HG03521 (cell line): Measurements from ENCODE around the gene SLC9A7.
"Not testable (repeated sequence)": the region's sequence is repeated elsewhere in the genome, so short reads cannot be mapped to it uniquely, and the experiment has no call there.

Experiments used
- ATAC-seq: cut with Tn5 transposase; IDR thresholded peaks from one replicate; pipeline ENCODE4 v1.9.1; 2021; ENCODE audit warnings: mild to moderate bottlenecking, moderate library complexity; ENCODE audit not compliant: unreplicated experiment

SLC9A7 gene

DNA sequence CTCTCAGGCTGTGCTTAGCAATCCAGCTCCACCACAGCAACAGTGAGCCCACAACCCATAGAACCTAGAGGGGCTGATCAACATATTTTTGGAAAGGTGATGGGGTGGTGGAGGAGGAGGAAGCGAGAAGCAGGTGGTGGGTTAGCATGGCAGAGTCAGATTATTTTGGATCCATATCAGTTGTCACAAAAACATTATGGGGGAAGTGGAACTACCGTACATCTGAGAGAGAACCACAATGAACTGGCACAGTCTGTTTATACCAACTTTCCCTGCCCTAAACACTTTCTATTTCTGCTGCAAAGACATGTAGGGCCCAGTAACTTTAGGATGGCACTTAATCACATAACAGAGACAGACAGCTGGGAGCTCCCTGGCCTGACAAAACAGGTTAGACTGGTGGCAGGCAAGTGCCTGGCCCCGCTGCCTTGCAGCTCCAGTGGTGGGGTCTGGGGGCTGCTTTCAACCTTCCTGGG, 4.3 kb downstream of the SLC9A7 start:
- no peak for ATAC-seq

DNA sequence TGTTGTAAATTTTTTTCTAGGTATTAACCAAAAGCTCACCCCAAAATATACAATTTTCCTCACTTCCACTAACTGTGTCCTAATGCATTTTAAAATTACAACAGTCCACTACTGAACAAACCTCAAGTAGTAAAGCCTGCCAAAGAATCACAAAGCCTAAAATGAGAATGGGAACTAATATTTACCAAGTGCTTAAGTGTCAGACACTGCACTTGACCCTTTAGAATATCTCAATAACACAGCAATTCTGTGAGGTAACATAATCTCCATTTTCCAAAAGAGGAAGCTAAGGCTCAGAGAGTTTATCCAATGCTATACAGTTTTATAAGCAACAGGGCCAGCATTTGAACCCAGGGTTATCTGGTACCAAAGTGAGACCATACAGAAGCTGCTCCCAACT, 4.9 kb downstream of the SLC9A7 start:
- no peak for ATAC-seq

DNA sequence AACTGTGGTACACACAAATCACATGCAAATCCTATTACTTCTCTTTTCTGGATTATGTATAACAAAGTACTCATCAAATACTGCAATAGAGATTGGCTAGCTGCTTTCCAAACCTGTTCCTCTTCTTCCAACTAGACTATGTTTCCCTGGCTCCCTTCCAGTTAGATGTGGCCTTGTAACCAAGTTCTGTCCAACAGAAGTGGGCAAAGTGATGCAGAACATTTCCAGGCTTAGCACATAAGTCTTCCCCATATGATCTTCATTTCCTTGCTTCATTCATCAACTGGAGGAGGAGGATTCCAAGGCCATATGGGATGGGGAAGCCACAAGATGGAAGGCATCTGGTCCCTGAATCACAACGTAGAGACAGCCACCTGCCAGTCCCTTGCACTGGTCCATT, 8.0 kb downstream of the SLC9A7 start:
- no peak for ATAC-seq

DNA sequence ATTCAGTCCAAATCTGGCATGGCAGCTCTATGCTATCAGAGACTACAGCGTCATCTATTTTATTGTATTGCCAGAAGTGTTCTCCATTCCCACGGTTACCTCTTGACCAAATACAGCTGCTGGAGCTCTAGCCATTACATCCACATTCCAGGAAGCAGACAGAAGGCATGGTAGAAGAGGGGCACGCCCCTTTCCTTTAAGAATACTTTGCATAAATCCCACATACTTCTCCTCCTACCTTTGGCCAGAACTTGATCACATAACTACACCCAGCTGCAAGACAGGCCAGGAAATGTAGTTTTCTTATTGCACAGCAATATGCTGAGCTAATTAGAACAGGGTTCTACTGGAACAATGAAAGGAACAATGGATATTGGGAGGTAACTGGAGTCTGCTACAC, 14.9 kb downstream of the SLC9A7 start:
- ATAC-seq, result no peak

DNA sequence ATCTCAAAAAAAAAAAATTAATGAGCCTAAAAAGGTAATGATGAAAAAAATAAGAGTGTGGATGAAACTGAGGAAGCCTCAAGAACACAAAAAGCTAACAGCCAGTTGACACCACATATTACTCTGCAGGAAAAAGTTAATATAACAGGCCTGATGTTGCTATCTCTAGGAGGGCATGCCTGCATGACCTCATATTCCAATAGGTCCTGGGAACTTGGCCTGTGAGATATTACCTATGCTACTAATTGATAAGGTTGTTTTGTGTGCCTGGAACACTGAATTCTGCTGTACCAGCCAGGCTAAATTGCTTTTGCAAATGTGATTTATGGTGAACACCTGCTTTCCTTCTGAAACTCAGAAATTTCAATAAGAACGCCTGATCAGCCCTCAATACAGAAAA, 15.9 kb downstream of the SLC9A7 start:
- ATAC-seq, result no peak

DNA sequence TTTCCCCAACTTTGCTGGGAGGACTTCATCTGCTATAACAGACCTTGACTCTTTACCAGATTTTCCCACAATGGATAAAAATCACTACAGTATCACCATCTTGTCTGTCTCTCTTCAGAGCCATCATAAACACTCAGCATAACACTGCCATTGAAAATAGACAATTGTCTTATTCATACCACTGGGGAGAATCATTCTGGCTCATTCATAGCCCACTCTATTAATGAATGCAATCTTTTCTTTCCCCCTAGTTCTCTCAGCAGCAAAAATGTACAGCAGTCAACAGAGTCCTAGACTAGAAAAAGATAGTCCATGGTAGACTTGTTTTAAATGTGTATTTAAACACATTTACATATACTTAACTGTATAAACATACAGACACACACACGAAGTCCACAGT, 19.2 kb downstream of the SLC9A7 start:
- no peak for ATAC-seq

DNA sequence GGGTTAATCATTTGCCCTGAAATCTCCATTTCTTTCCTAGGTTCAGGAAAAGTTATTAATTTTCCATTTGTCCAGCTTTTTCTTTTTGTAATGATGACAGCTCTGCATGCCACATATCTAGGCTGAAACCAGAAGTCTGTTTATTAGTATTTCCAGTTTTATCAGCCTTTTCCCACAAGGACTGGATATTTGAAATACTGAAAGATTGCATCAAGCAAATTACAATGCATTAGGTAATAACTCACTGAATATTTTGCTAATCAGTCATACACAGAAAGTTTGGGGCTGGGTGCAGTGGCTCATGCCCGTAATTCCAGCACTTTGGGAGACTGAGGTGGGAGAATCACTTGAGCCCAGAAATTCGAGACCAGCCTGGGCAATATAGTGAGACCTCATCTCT, 21.5 kb downstream of the SLC9A7 start:
- no peak for ATAC-seq

DNA sequence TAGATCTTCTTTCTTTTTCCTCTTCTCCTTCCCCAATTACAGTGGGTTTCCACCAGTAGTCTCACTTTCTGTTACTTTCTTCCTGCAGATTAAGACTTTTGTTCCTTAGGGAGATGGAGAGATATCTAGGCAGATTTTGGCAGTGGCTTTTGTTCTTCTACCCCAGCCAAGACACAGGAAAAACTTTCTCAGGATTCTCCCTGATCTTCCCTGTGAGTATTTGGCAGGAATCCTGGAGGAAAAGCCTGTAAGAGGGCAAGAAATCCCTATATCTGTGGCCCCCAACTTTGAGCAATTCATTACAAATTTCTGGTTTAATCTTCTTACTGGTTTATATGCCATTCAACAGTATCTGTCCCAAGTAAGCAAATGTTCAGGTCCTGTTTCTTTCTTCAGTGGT, 21.9 kb downstream of the SLC9A7 start:
- no peak for ATAC-seq

DNA sequence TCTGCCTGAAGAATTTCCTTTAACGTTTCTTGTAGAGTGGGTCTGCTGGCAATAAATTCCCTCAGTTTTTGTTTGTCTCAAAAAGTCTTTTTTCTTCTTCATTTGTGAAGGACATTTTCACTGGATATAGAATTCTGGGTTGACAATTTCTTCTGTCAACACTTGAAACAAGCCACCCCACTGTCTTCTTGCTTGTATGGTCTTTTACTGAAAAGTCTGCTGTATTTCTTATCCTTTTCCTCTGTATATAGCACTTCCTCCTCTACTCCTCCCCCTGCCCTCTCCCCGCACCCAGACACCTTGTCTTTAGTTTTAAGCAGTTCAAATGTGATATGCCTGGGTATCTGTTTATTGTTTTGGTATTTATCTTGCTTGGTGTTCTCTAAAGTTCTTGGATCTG, 23.3 kb downstream of the SLC9A7 start:
- no peak for ATAC-seq

DNA sequence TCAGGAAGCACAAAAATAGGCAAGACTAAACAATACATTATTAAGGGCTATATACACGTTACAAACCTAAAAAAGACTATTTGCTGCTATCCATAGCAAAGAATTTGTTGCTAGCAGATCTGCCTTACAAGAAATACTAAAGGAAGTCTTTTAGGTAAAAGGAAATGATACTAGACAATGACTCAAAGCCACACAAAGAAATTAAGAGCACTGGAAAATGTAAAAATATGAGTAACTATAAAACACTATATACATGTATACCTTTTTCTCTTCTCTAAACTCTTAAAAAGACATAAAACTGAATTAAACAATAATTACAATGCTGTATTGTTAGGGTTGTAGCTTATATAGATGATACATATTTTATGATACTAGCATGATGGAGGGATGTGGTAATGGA, 25.7 kb downstream of the SLC9A7 start:
- ATAC-seq, result no peak

DNA sequence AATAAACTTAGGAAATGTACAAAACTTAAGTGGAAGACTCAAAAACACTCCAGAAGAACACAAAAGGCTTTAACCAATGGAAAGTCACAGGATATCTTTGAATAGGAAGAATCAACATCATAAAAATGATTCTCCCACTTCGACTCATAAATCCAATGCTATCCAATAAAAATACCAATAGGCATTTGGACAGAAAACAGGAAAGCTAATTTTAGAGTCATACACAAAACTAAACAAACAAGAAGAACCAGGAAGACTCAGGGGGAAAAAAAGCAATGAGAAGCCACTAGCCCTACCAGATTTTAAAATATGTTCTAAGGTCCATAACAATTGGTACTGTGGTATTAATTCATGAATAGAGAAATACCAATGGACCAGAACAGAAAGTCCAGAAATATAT, 28.2 kb downstream of the SLC9A7 start:
- ATAC-seq, result no peak

DNA sequence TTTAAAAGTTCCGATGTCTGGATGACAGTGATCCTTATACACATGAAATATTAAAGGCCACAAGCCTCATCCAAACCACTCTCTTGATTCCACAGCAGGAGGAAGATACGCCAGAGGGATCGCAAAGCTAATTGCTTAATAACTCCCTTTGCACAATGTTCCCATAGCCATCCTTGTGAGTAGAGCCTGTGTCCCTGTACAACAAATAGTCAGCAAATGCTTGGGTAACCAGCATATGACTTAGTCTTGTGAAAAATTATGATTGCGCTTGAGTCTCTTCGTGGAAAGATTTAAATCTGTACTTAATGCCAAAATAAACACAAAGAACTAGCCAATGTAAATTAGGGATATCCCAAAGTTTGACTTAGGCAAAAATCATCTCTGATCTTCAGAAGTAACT, 31.5 kb downstream of the SLC9A7 start:
- no peak for ATAC-seq

DNA sequence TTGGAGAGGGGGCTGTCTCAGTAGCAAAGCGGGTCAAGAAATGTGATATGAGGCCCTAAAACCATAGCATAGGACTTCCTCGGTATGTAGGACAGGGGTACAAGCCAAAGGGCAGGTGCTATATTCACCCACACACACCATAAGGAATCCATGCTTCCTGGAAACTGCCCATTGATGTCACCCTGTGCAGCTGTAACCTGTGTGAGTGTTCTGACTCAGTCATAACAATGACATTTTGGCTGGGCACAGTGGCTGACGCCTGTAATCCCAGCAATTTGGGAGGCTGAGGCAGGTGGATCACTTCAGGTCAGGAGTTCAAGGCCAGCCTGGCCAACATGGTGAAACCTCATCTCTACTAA, 35.4 kb downstream of the SLC9A7 start:
- not testable (repeated sequence) for ATAC-seq

DNA sequence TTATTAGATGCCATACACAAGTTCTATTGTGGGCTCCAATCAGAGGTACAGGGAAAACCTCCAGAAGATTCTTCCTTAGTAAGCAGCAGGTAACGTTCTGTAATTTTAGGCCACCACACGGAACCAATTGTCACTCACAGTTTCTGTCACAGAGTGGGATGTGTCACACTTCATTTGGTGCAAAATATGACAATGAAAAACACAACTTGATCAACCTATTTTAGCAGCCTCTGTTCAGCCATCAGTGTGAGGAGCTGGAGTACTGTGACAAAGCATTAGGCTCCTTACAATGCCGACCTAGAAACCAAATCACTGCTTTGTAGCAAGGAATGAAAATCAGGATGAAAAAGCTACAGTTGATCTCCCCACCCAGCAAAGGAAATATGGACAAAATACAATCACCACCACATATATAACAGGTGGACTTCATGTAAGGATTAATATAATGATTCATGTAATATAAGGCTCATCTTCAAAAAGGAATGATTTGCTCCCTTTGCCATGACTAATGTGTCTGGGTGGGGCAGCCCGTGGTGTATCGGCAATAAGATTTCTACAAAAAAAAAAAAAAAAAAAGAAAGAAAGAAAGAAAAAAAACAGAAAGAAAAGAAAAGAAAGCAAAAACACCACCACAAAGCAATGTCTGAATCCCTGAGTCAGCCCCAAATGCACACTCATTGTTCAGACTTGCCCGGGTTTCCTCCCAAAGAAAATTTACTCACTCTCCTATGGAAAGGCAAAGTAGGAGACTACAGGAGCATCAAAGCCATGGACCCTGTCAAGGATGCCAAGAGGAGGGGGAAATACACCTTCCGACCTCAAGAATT, 36.0 kb downstream of the SLC9A7 start:
- no peak for ATAC-seq

DNA sequence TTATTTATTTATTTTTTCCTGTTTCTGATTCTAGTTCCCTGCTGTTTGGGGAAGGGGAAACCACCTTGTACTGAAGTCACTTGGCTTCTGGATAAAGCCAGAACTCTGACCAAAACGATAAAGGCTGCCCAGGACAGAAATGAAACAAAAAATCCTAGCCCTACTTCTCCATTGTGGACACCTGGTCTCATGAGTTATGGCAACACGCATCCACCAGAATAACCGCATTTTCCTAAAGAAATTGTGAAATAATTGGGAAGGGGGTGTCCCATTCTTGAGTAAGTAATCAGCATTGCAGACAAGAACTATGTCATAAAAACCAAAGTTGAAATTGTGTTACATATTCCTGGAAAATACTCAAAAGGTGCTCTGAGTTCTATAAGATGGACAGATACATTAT, 42.1 kb downstream of the SLC9A7 start:
- no peak for ATAC-seq

DNA sequence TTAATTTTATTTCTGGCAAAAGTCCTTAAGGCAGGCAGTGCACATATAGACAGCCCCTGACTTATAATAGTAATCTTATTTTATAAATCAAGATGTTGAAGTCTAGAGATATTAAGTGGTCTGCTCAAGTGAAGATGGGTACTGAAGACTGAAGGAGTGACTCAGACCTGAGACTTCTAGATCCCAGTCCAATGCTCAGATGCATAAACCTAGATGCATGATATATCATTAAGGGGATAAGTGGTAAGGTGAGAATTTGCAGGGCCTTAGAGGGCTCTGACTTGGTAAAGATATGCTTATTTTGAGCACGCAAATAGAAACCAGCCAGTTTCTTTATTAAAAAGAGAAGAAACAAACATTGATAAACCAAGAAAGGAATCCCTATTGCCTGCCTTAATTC, 42.9 kb downstream of the SLC9A7 start:
- ATAC-seq, result no peak

DNA sequence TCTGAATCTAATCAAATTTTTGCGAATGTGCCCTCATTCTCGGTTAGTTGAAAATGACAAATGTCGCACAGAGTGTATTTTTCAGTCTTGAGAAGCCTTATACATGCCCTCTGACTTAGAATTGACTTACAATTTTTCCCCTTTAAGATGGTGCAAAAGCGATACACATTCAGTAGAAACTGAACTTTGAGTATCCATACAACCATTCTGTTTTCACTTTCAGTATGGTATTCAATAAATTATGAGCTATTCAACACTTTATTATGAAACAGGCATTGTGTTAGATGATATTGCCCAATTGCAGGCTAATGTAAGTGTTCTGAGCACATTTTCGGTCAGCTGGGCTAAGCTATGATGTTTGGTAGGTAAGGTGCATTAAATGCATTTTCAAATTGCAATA, 43.4 kb downstream of the SLC9A7 start:
- ATAC-seq, result no peak

DNA sequence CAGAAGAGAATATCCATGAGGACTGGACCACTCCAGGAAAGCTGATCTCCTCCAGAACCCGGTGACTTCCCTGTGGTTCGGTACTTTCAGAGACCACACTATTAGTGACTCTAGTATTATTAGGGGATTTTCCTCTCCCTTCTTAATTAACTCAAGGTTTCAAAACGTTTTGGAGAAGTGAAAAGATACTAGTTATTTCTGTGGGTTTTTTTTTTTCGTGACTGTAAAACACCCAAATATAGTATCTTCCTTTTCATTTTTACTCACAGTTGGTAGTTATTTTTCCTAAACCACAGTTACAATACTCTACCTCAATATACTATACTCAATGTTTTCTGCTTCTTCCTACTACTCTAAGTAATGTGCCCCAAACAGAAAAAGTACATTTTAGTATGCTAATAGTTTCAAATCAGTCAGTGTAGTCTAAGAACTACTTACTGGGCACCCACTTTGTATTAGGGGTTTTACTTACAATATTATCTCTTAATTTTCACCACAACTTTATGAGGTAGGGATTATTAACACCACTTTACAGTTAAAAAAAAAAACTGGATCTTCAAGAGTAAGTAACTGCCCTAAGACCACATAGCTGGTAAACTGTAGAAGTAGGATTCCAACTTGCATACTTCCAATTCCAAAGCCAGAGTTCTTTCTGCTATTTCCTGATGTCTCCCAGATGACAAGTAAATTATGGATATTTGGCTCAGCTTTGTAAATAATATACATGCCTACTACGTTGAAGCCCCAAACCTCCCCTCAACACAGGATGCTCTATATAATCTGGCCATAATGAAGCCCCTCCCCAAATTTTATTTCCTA, 45.0 kb downstream of the SLC9A7 start:
- peak; percentile 54 for ATAC-seq

DNA sequence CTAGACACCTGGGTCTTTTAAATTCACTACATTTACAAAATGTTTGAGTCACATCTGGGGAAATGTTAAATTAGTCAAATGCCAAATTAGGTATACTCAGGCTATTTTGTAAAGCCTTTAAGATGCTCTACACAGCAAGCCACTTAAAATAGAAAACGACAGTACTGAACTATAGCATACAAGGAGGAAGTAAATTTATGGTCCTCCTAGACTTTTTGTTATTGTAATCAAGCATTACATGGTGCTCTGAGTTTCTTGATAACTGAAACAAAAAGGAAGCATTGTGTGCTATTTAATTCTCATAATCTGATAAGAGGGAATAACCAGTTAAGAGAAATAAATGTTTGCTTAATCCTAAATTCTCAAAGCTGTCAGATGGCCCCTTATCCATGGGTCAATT, 46.2 kb downstream of the SLC9A7 start:
- no peak for ATAC-seq

DNA sequence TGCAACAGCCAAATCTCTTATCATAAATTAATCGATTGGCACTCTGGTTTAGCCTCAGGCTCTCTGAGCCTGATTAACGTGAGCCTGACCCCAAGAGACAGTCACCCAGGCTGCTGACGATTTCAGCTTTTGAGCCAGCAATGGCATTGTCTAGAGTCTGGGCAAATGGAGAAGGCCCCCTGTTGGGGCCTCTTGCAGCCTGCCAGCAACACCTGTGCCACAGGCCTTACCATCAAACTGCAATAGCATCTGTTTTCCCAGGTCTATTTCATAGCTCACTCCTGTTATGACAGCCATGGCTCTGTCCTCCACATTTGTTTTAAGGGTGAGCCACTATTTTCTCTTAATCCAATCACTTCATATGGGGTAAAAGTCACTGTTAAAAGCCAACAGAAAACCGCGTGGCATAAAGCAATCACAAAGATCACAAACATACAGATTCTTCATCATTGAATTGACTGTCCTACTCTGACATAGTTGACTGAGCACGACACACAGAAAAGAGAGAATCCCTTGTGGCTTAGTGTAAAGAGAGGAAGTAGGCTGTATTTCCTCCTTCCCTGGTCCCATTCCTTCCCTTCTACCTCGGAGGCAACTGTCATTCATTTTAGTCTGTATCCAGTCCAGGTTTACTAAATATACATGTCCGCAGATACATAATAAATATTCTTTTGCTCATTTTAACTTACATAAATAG, 47.8 kb downstream of the SLC9A7 start:
- ATAC-seq, result no peak

DNA sequence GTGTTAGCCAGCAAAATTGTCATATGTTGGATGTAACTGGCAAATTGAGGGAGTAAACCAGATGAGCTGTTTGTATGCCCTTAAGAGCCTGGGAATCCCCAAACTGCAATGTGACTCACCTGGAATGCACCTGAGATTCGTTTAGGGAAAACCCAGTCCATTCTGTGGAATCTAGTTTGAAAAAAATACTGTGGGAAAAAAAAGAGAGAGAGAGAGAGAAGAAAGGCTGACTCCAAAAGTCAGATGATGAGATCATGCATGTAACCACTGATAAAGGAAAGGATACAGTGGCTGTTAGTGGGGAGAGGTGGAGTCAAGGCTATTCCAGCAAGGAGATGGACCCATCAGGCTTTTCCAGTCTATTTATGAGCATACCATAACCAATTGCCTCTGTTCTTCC, 48.5 kb downstream of the SLC9A7 start:
- ATAC-seq, result no peak
